GM21576 (cell line): ENCODE measurements around the gene REST.

Experiments
- ATAC-seq: cut with Tn5 transposase; IDR thresholded peaks from one replicate; pipeline ENCODE4 v1.9.1; 2021; ENCODE audit warnings: mild to moderate bottlenecking, moderate library complexity; ENCODE audit not compliant: unreplicated experiment

REST gene

DNA sequence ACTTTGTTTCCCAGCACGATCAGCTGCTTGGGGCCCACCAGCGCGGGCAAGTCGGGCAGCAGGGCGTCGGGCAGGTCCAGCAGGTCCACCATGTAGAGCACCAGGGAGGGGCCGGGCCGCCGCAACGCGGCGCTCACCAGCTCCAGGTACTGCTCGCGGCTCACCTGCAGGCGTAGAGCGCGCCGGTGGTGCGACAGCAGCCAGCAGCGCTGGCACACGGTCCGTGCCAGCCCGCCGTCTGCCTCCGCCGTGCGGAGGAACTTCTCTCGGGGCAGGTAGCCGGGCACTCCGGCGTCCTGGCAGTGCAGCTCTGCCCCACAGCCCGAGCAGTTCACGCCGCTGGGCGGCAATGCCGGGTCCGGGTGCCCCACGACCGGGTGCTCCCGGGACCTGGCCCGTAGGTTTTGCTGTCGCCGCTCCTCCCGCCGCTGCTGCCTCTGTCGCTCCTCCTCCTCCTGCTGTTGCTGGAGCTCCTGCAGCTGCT lies 69.2 kb downstream of the REST start:
- peak; percentile 18 for ATAC-seq

- peak; percentile 83 for ATAC-seq
Observed at GRCh38 chr4:56977321-56978012, 69.8 kb downstream of the REST start, which contains the start of gene NOA1. NOA1 (minus strand) TSS chr4:56977606; CDS start chr4:56977585, 21 bp downstream.

- peak; percentile 56 for ATAC-seq
Observed at GRCh38 chr4:56978750-56979303, 71.1 kb downstream of the REST start, which contains the start of gene POLR2B. POLR2B (plus strand) TSS chr4:56978896; CDS start chr4:56978986, 90 bp downstream.

- no peak for ATAC-seq
Observed at GRCh38 chr4:56979421-56980072, 71.8 kb downstream of the REST start.

DNA sequence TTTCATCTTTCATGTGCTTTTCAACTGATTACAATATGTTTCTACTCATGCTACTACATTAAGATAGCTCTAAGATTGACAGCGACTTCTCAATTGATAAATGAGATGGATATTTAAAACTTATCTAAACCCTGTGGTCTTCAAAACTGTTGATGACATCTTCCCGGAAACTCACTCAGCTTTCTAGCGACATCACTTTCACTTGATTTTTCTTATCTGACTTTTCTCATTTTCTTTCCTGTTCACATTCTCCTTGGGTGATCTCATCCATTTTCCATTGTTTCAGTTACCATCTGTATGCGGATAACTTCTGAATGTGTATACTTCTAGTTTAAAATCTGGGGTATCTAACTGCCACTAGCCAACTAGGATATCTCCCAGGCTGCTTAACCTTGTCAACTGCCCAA lies 74.1 kb downstream of the REST start:
- no peak for ATAC-seq

- ATAC-seq: no peak
Observed at GRCh38 chr4:56986192-56986591, 78.5 kb downstream of the REST start.

- ATAC-seq: no peak
Observed at GRCh38 chr4:56986952-56987351, 79.3 kb downstream of the REST start.

DNA sequence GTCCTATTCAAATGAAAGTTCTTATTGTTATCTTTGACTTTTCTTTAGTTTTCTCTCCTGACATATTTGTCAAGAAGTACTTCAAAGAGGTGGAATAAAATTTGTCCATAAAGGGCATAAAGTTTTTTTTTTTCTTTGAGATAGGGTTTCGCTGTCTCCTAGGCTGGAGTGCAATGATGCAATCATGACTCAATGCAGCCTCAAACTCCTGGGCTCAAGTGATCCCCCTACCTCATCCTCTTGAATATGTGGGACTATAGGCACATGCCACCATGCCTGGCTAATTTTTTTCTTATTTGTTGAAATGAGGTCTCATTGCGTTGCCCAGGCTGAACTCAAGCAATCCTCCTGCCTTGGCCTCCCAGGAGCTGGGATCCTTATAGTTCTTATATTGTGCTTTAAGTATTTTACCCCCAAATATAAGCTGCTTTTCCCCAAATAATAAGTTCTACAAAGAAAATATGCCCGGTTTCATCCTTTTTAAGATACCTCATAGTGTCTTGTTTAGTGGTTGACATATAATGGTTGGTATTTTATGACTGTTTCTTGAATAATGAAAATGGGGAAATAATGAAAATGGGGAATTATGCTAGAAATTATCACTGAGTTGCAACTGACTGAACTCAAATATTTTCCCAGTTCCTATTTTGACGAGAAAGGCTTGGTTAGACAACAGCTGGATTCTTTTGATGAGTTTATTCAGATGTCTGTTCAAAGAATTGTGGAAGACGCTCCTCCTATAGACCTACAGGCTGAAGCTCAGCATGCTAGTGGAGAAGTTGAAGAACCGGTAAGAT lies 82.6 kb downstream of the REST start:
- no peak for ATAC-seq

DNA sequence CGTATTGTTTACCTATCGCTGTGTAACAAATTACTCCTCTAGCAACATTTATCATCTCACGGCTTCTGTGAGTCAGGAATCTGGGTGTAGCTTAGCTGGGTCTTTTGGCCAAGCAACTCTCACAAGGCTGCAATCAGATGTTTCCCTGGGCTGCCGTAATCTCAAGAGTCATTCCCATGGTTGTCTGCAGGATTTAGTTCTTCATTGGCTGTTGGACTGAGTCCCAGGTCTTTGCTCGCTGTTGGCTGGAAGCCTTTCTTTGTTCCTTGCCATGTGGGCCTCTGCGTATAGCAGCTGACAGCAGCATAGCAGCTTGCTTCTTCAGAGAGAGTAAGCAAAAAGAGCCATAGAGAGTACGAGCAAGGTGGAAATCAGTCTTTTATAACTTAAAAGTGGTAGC lies 87.8 kb downstream of the REST start:
- no peak for ATAC-seq

DNA sequence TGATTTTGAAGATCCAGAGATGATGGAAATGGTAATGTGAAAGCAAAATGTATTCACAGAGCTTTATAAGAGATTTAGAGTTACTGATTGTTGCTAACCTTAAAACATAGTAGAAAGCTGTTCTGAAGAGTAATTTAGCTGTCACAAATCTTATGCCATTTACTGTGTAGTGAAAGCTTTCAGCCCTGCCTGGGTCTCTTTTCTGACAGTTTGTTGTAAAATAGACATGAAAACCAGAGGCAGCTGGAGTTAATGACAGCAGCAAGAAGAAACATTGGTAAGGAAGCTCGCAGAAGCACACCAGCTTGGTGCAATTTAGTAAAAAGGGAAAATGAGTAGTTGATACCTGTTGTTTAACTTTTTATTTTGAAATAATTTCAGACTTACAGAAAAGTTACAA lies 92.1 kb downstream of the REST start:
- no peak for ATAC-seq

- ATAC-seq: no peak
Observed at GRCh38 chr4:57013543-57014120, 105.9 kb downstream of the REST start.
